DMS 273 treated with DMSO at 0.1 percent for 48 hours (cell line): Measurements from ENCODE around the gene VCAM1.
"Not testable (repeated sequence)": the region's sequence is repeated elsewhere in the genome, so short reads cannot be mapped to it uniquely, and the experiment has no call there.

Source experiments
- DNase-seq: peaks from one replicate; lab custom pipeline; 2025; lab: John Stamatoyannopoulos, UW

The VCAM1 gene

GRCh38 chr1:100778748-100779147, 59.2 kb downstream of the VCAM1 start:
- no peak for DNase-seq

- no peak for DNase-seq
These were observed 61.3 kb downstream of the VCAM1 start for GRCh38 chr1:100780814-100781213.

- DNase-seq: not testable (repeated sequence)
These were observed 62.2 kb downstream of the VCAM1 start for GRCh38 chr1:100781728-100782127.

- no peak for DNase-seq
These were observed 63.0 kb downstream of the VCAM1 start for GRCh38 chr1:100782473-100783039.

GRCh38 chr1:100785470-100786052, 66.0 kb downstream of the VCAM1 start:
- DNase-seq: no peak

- DNase-seq: no peak
These were observed 67.3 kb downstream of the VCAM1 start for GRCh38 chr1:100786870-100787269.
